ENCODE measurements around the gene ZNF532. TPM values are rescaled to one million over a fixed set of nuclear protein-coding genes. Genes with fewer than 3 reads are reported as not detected.

ZNF532 gene
- total RNA-seq, 1 experiment from 2014 or later: 258 TPM

- no peak for TF ChIP-seq CTCF (conservative IDR thresholded peaks at IDR 0.05)
Measured at GRCh38 chr18:59029663-59030429, 165.2 kb downstream of the ZNF532 start.

More at GRCh38 chr18:59029663-59030429, 165.2 kb downstream of the ZNF532 start:
- Histone ChIP-seq H4K20me1 (ENCODE audit: control insufficient read depth, insufficient read depth, insufficient read length) (no peaks in the 10 kb centered on the region), H3K9me3 (ENCODE audit: control insufficient read depth, low read depth, low read length) (no peaks in the 10 kb centered on the region), H3K4ac (ENCODE audit: low read depth, low read length) (no peak overlapping the region), H2AK5ac (ENCODE audit: insufficient read length, low read length) (no peak overlapping the region), H3K27me3 (ENCODE audit: insufficient read depth, low read length) (no peaks in the 10 kb centered on the region), H3K4me1 (ENCODE audit: insufficient read depth, low read length) (no peaks in the 10 kb centered on the region), H3K18ac (ENCODE audit: insufficient read length, low read depth, low read length) (no peak overlapping the region), H3T11ph (ENCODE audit: low read length) (no peak overlapping the region), H3K79me2 (ENCODE audit: insufficient read depth, low read length) (no peaks in the 10 kb centered on the region), H3K9ac (ENCODE audit: extremely low read depth, insufficient read length, low read length) (no peak overlapping the region), H2AFZ (ENCODE audit: low read length) (no peak overlapping the region), H3K14ac (ENCODE audit: insufficient read depth, low read length) (no peak overlapping the region), H4K5ac (ENCODE audit: insufficient read length, low read depth, low read length) (no peak overlapping the region), H3K56ac (ENCODE audit: insufficient read length, low read depth, low read length) (no peak overlapping the region), H3K4me2 (ENCODE audit: insufficient read depth, insufficient read length, low read length) (no peak overlapping the region), H3K79me1 (ENCODE audit: insufficient read depth, low read depth, low read length, poor library complexity, severe bottlenecking) (no peaks in the 10 kb centered on the region), H2BK5ac (ENCODE audit: insufficient read length, low read length) (no peak overlapping the region), H4K8ac (replicated peaks; ENCODE audit: insufficient read length, low read depth, low read length) (no peak overlapping the region), H4K91ac (ENCODE audit: insufficient read length, low read depth, low read length) (no peak overlapping the region), H3K27ac (ENCODE audit: insufficient read length, low read depth, low read length) (no peak overlapping the region), H2BK15ac (ENCODE audit: low read depth, low read length) (no peak overlapping the region), H2BK120ac (ENCODE audit: low read depth, low read length, poor library complexity, severe bottlenecking) (no peak overlapping the region), H2BK20ac (ENCODE audit: low read depth, low read length, poor library complexity, severe bottlenecking) (no peak overlapping the region), H2BK12ac (ENCODE audit: insufficient read length, low read depth, low read length) (no peak overlapping the region), H3K23me2 (ENCODE audit: insufficient read length, low read depth, low read length, poor library complexity, severe bottlenecking) (no peaks in the 10 kb centered on the region), H3K23ac (ENCODE audit: insufficient read length, low read depth, low read length) (no peak overlapping the region)
- Mint-ChIP-seq H3K9me3 (peaks cover 0 to 4% of the 10 kb centered on the region in 2 experiments; a peak in 1 of 5 replicates), H3K4me1 (peaks cover 8 to 12% of the 10 kb centered on the region in 2 experiments), H3K27me3 (ENCODE audit: low read depth) (no peaks in the 10 kb centered on the region), H3K4me3 (no peak overlapping the region), H3K36me3 (ENCODE audit: insufficient read depth in 1 of 3, low read depth in 3 of 3) (no peaks in the 10 kb centered on the region), H3K27ac (peak overlapping the region in 1 of 3 experiments; percentile 4; a peak in 2 of 7 replicates)
- no peak for DNase-seq
- no CpG with 5 or more reads among the region's 23 CpGs for WGBS (ENCODE audit: extremely low coverage, insufficient read length, low lambda C conversion rate)

Measured in H9 (cell line).